Fibroblast of lung (primary cell): Measurements from ENCODE around the gene ZBTB9. TPM values are rescaled to one million over a fixed set of nuclear protein-coding genes. Genes with fewer than 3 reads are reported as not detected.

ENCODE experiments used
- DNase-seq, 2 donors: peaks; one replicate each; pipeline versions ENCODE4 v3.0.0 to v3.0.0-alpha.2; 2010; ENCODE audit warnings: low read depth in 2 of 2
- H2AFZ ChIP-seq: 2 replicates; pipeline ENCODE4 v1.5.1; 2012; ENCODE audit warnings: low read length, control low read depth, inconsistent platforms
- H3K27ac ChIP-seq: 2 replicates; pipeline ENCODE4 v1.5.1; 2011; ENCODE audit warnings: low read length, control low read depth; ENCODE audit not compliant: insufficient read depth
- H3K27me3 ChIP-seq: 2 replicates; pipeline ENCODE4 v1.5.1; 2011; ENCODE audit warnings: mild to moderate bottlenecking, low read length; ENCODE audit not compliant: control insufficient read depth, insufficient read depth
- H3K36me3 ChIP-seq: 2 replicates; pipeline ENCODE4 v1.5.1; 2011; ENCODE audit warnings: low read length; ENCODE audit not compliant: control insufficient read depth, insufficient read depth
- H3K4me1 ChIP-seq: 2 replicates; pipeline ENCODE4 v1.5.1; 2011; ENCODE audit warnings: low read length; ENCODE audit not compliant: control insufficient read depth, insufficient read depth; ENCODE audit errors: extremely low read depth
- H3K4me2 ChIP-seq: 2 replicates; pipeline ENCODE4 v1.5.1; 2011; ENCODE audit warnings: low read length, control low read depth; ENCODE audit not compliant: insufficient read depth; ENCODE audit errors: extremely low read depth
- H3K4me3 ChIP-seq, 4 experiments: fragments of 200-600 bp in 1 of 4; sonication (generic) in 1 of 4; replicated peaks in 1 of 4; 2 replicates each; pipeline ENCODE4 v1.5.1; 2011 to 2016; ENCODE audit warnings: low read length in 4 of 4, low read depth in 3 of 4, mild to moderate bottlenecking in 3 of 4, control low read depth in 2 of 4, inconsistent platforms in 1 of 4, mixed read lengths in 1 of 4; ENCODE audit not compliant: insufficient read depth in 1 of 4; ENCODE audit errors: control extremely low read depth in 1 of 4
- H3K79me2 ChIP-seq: 2 replicates; pipeline ENCODE4 v1.5.1; 2012; ENCODE audit warnings: mild to moderate bottlenecking, low read length, inconsistent platforms; ENCODE audit not compliant: control insufficient read depth, insufficient read depth
- H3K9ac ChIP-seq: 2 replicates; pipeline ENCODE4 v1.5.1; 2011; ENCODE audit warnings: mild to moderate bottlenecking, low read length, control low read depth; ENCODE audit not compliant: insufficient read depth
- H3K9me3 ChIP-seq: 2 replicates; pipeline ENCODE4 v1.5.1; 2012; ENCODE audit warnings: low read depth, low read length; ENCODE audit not compliant: control insufficient read depth, insufficient read depth
- H4K20me1 ChIP-seq: 2 replicates; pipeline ENCODE4 v1.5.1; 2011; ENCODE audit warnings: low read length; ENCODE audit not compliant: control insufficient read depth, insufficient read depth; ENCODE audit errors: extremely low read depth
- CTCF ChIP-seq, 2 donors: IDR thresholded peaks in 1 of 2; conservative IDR thresholded peaks in 1 of 2; 1 replicate in 1 of 2; 2 replicates in 1 of 2; pipeline ENCODE4 v1.5.1; 2011 to 2012; ENCODE audit warnings: low read length in 2 of 2, control low read depth in 1 of 2, inconsistent platforms in 1 of 2, low read depth in 1 of 2, mild to moderate bottlenecking in 1 of 2
- EZH2 ChIP-seq: IDR thresholded peaks from 2 replicates; pipeline ENCODE4 v1.5.1; 2012; ENCODE audit warnings: low read length, control low read depth, mild to moderate bottlenecking; ENCODE audit errors: missing control alignments
- polyA plus RNA-seq, 2 donors: library from polyadenylated mRNA; depleted of rRNA in 1 of 2; stranded (reverse) in 1 of 2; unstranded in 1 of 2; fragments of >200 nt; gene quantifications; 2 replicates each; pipeline ENCODE4 v1.2.1, GENCODE V29; 2011 to 2012; ENCODE audit warnings: missing spikeins in 1 of 2
- total RNA-seq: library from RNA; depleted of rRNA; stranded (reverse); fragments of >200 nt; gene quantifications from 2 replicates; pipeline ENCODE4 v1.2.1, GENCODE V29; 2014

ZBTB9 gene
- total and polyA plus RNA-seq, 2 donors (not counting 1 experiment from before 2014, with no cell fraction given), result 4.1 to 5.2 TPM

GRCh38 chr6:33419580-33420490, 34.5 kb upstream of the ZBTB9 start, which contains the start of gene SYNGAP1:
Gene SYNGAP1 (plus strand): TSS chr6:33420065. CDS start chr6:33420265, 200 bp downstream.
- Histone ChIP-seq H4K20me1 (no peaks in the 10 kb centered on the region), H3K36me3 (peaks cover 8% of the 10 kb centered on the region), H3K9me3 (no peaks in the 10 kb centered on the region), H3K9ac (peak within 1 kb of the TSS; percentile 75), H3K79me2 (peaks cover 38% of the 10 kb centered on the region), H3K4me1 (peaks cover 28% of the 10 kb centered on the region), H3K27ac (peak within 1 kb of the TSS; percentile 100), H2AFZ (no peak within 1 kb of the TSS), H3K4me2 (peak within 1 kb of the TSS; percentile 97), H3K4me3 (peak within 1 kb of the TSS; percentile 45 to 67 (median 60)), H3K27me3 (no peaks in the 10 kb centered on the region)
- TF ChIP-seq EZH2, result no peak
- no peak for TF ChIP-seq CTCF (conservative IDR thresholded peaks at IDR 0.05 in 1 of 2, IDR thresholded peaks at IDR 0.05 in 1 of 2; ENCODE audit: low read depth in 1 of 2, low read length in 2 of 2)
- DNase-seq, result peak; percentile 73 to 74

GRCh38 chr6:33420491-33421343, 33.7 kb upstream of the ZBTB9 start:
- H3K9me3 ChIP-seq, result no peaks in the 10 kb centered on the region
- peaks cover 27% of the 10 kb centered on the region for H3K4me1 ChIP-seq
- no peaks in the 10 kb centered on the region for H3K27me3 ChIP-seq
- H4K20me1 ChIP-seq, result no peaks in the 10 kb centered on the region
- no peak overlapping the region for H2AFZ ChIP-seq
- DNase-seq, result no peak
- H3K9ac ChIP-seq, result no peak overlapping the region
- peaks cover 6% of the 10 kb centered on the region for H3K36me3 ChIP-seq
- peak overlapping the region; percentile 45 to 67 (median 58) for H3K4me3 ChIP-seq
- no peak for TF ChIP-seq EZH2
- no peak for TF ChIP-seq CTCF (conservative IDR thresholded peaks at IDR 0.05 in 1 of 2, IDR thresholded peaks at IDR 0.05 in 1 of 2; ENCODE audit: low read depth in 1 of 2, low read length in 2 of 2)
- no peak overlapping the region for H3K27ac ChIP-seq
- peaks cover 29% of the 10 kb centered on the region for H3K79me2 ChIP-seq
- peak overlapping the region; percentile 81 for H3K4me2 ChIP-seq

GRCh38 chr6:33421344-33421643, 33.1 kb upstream of the ZBTB9 start:
- peaks cover 23% of the 10 kb centered on the region for H3K4me1 ChIP-seq
- H3K79me2 ChIP-seq, result peaks cover 23% of the 10 kb centered on the region
- no peak overlapping the region for H3K9ac ChIP-seq
- H3K27me3 ChIP-seq, result no peaks in the 10 kb centered on the region
- no peaks in the 10 kb centered on the region for H4K20me1 ChIP-seq
- no peak overlapping the region for H3K4me2 ChIP-seq
- no peak for TF ChIP-seq CTCF (conservative IDR thresholded peaks at IDR 0.05 in 1 of 2, IDR thresholded peaks at IDR 0.05 in 1 of 2; ENCODE audit: low read depth in 1 of 2, low read length in 2 of 2)
- TF ChIP-seq EZH2, result no peak
- no peaks in the 10 kb centered on the region for H3K9me3 ChIP-seq
- no peak overlapping the region for H2AFZ ChIP-seq
- no peak overlapping the region for H3K27ac ChIP-seq
- DNase-seq, result no peak
- peak overlapping the region in 2 of 4 experiments; percentile 30 to 67 for H3K4me3 ChIP-seq
- peaks cover 6% of the 10 kb centered on the region for H3K36me3 ChIP-seq
